DMS 273 (cell line): ENCODE measurements around the gene DHRS7.

Experiments
- DNase-seq: peaks from one replicate; lab custom pipeline; 2025; ENCODE audit not compliant: unreplicated experiment; lab: John Stamatoyannopoulos, UW

Gene DHRS7, protein sequence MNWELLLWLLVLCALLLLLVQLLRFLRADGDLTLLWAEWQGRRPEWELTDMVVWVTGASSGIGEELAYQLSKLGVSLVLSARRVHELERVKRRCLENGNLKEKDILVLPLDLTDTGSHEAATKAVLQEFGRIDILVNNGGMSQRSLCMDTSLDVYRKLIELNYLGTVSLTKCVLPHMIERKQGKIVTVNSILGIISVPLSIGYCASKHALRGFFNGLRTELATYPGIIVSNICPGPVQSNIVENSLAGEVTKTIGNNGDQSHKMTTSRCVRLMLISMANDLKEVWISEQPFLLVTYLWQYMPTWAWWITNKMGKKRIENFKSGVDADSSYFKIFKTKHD

GRCh38 chr14:60164712-60165546 lies at the start of gene DHRS7:
DHRS7 (minus strand) TSS chr14:60165398; CDS start chr14:60165309, 89 bp downstream.
- DNase-seq: peak; percentile 90

DNA sequence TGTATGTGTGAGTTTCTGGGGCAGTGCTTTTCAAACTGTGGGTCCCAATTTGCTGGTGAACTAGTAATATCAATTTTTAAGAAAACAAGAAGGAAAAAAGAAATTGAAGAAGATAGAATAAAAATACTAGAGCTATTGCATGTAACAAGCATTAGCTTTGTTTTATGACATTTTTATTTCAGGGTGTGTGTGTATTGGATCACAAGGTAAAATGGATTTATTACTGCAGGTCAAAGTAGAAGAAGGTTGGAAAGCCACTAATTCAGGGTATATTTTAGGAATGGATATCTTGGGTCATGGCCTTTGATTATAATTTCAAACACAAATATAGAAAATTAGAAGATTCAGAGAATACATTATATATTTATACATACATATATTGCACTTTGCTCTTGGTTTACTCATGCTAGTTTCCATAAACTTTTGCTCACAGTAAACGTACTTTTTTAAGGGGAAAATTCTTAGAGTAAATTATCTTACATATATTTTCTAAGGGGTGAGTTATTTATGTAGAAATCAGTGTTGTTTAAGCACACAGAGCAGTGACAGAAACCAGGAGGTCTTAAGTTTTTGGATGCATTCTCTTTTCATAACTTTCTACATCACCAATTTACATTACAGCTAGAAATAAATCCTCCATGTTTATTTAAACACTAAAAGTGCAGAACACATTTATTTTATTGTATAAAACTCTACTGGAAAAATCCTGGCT lies 49.4 kb upstream of the DHRS7 start:
- no peak for DNase-seq

DNA sequence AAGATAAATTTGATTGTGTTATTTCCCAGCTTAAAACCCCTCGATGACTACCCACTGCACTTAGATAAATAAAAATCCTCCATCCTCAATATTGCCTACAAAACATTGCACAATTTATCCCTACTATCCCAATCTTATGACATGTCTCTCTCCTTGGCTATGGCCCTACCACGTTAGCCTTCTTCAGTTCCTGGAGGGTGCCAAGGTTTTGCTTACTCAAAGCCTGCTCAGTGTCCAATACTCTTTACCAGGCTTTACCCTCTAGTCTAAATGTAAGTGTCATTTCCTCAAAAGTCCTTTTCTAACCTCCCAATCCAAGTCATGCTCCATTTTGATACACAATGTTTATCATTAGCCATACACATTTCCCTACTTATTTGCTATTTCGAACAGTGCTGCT lies 48.8 kb upstream of the DHRS7 start:
- no peak for DNase-seq

GRCh38 chr14:60212503-60213371 lies 47.5 kb upstream of the DHRS7 start:
- DNase-seq: no peak

GRCh38 chr14:60211153-60211552 lies 46.0 kb upstream of the DHRS7 start:
- DNase-seq: no peak

DNA sequence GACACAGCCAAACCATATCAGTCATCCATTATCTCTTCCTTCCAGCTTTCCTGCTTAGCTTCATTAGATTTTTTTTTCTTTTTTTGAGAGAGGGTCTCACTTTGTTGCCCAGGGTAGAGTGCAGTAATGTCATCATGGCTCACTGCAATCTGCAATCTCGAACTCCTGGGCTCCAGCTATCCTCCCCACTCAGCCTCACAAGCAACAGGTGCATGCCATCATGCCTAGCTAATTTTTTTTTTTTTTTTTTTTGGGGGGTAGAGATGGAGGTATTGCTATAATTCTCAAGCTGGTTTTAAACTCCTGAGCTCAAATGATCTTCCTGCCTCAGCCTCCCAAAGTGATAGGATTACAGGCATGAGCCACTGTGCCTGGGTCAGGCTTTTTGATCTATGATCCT lies 45.5 kb upstream of the DHRS7 start:
- no peak for DNase-seq

DNA sequence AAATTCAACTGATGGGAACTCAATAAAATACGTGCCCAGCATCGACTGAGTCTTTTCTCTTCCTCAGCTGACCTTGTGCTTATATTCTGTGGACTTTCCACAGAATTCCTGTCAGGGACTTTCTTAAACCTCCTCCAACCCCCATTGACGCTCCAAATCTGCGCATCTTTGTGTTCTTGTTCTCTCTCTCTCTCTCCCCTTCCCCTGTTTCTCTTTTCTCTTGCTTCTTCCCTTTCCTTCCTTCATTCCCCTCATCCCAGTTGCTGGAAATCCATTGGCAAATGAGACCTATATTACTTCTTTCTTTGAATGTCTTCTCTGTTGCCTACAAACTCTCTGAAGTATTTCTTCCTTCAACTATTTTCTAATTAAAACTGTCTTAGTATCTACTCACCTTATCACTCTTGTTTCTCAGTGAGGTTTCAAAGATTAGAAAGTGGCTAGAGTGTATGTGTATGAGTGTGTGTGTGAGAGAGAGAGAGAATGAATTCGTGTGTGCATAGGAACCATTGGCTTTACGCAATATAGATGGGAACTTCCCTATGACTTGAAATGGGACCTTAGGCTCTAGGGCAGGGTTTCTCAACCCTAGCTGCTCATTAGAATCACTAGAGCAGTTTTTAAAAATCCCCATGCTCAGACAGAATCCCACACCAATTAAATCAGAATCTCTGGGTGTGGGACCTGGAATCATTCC lies 41.8 kb upstream of the DHRS7 start:
- no peak for DNase-seq

DNA sequence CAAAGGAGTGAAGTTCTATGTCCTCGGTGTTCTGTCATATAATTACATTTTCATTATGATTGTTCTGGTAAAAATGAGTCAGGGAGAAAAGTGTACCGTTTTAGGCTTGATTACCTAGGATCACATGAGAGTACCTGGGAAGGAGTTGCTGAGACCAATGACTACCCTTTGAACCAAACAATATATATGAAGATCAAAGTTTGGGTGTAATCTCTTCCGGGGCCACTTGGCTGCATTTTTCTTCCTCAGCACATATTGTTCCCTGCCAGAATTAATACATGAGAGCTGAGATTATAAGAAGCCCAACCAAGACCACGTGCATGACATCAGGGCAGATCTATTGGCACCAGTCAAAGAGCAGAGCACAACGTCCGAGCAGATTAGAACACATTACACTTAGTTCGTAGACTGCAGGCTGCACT lies 41.1 kb upstream of the DHRS7 start:
- no peak for DNase-seq

DNA sequence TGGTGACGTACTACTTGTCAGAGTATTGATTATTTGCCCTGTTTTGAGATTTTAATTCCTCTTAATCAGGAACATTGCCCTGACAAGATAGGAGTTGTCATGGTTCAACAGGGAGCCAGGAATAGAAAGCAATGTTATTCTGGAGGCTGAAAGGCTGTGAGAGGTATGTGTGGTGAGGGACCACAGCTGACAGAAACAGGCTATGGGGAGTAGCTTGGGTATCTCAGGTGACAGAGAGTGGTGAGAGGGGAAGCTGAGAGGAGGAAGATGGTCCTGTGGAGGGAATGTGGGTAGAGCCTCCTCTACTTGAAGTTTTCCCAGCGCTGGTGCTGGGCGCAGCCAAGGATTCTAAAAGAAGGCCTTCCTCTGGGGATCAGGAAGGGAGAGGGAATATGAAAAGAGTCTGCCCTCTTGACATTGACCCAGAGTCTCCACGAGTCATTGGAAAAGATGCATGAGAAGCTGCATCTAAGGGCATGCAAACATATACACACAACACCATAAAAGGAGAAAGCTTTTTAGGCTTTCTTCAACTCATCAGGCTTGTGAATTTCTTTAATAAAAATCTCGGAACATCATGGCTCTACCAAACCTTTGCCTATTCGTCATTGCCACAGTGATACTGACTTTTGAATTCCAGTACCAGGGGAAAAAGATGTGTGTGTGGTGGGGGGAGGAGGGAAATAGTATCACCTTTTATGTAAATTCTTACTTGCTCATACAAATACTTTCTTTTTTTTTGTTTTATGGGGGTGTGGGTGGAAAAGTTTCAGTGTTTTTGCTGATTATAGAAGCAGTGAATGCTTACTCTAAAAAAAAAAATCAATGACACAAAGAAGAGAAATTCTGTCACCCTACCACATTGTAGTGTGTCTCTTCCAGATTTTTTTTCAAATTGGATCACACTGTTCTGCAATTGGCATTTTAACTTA lies 39.9 kb upstream of the DHRS7 start:
- DNase-seq: no peak

GRCh38 chr14:60204104-60204842 lies 39.1 kb upstream of the DHRS7 start:
- no peak for DNase-seq

DNA sequence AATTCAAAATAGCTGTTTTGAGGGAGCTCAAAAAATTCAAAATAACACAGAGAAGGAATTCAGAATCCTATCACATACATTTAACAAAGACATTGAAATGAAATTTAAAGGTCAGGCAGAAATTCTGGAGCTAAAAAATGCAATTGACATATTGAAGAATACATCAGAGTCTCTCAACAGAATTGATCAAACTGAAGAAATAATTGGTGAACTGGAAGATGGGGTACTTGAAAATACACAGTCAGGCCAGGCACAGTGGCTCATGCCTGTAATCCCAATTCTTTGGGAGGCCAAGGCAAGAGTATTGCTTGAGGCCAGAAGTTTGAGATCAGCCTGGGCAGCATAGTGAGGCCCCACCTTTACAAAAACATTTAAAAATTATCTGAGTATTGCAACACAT lies 34.1 kb upstream of the DHRS7 start:
- DNase-seq: no peak

GRCh38 chr14:60197629-60198303 lies 32.6 kb upstream of the DHRS7 start:
- DNase-seq: no peak

GRCh38 chr14:60196291-60196690 lies 31.1 kb upstream of the DHRS7 start:
- no peak for DNase-seq

- DNase-seq: peak; percentile 14
Observed at GRCh38 chr14:60195179-60195810, 30.1 kb upstream of the DHRS7 start.

- DNase-seq: peak; percentile 65
Observed at GRCh38 chr14:60189923-60190840, 25.0 kb upstream of the DHRS7 start.

GRCh38 chr14:60188696-60189095 lies 23.5 kb upstream of the DHRS7 start:
- DNase-seq: no peak
